HG03460 (cell line): Measurements from ENCODE around the gene HCN2.

Experiments used
- ATAC-seq: cut with Tn5 transposase; IDR thresholded peaks from one replicate; pipeline ENCODE4 v1.9.1; 2021; ENCODE audit not compliant: unreplicated experiment

HCN2 gene

GRCh38 chr19:570937-571565 lies 18.6 kb upstream of the HCN2 start:
- ATAC-seq = no peak

- ATAC-seq = no peak
Measured at GRCh38 chr19:571566-571974, 18.1 kb upstream of the HCN2 start.

GRCh38 chr19:572140-572742 lies 17.4 kb upstream of the HCN2 start, which contains the start of gene BSG:
Gene BSG (plus strand): TSS chr19:572596. CDS start chr19:572635, 39 bp downstream.
- peak; percentile 68 for ATAC-seq

- ATAC-seq = peak; percentile 25
Measured at GRCh38 chr19:572743-573518, 16.8 kb upstream of the HCN2 start.

GRCh38 chr19:573519-573825 lies 16.2 kb upstream of the HCN2 start:
- ATAC-seq = no peak

GRCh38 chr19:574658-575526 lies 14.8 kb upstream of the HCN2 start:
- no peak for ATAC-seq

- no peak for ATAC-seq
Measured at GRCh38 chr19:575527-576506, 13.9 kb upstream of the HCN2 start.

- no peak for ATAC-seq
Measured at GRCh38 chr19:576768-577438, 12.8 kb upstream of the HCN2 start.

- no peak for ATAC-seq
Measured at GRCh38 chr19:577439-578392, 12.0 kb upstream of the HCN2 start.

- ATAC-seq = no peak
Measured at GRCh38 chr19:579111-579841, 10.4 kb upstream of the HCN2 start.

GRCh38 chr19:579842-580155 lies 9.9 kb upstream of the HCN2 start:
- no peak for ATAC-seq

DNA sequence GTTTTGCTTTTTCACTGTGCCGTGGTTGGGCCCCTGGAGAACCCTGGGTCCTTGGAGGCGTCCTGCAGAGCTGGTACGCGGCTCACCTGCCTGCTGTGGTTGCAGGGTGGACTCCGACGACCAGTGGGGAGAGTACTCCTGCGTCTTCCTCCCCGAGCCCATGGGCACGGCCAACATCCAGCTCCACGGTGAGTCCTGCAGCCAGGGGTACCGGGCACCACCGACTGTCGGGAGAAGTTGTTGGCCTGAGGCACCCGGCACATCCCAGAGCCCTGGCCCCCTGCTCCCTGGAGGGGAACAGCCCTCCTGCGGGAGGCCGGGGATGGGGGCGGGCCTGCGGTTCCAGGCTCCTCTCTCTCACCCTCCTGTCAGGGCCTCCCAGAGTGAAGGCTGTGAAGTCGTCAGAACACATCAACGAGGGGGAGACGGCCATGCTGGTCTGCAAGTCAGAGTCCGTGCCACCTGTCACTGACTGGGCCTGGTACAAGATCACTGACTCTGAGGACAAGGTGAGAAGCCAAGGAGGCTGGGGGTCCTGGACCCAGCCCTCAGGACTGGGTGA lies 9.3 kb upstream of the HCN2 start:
- no peak for ATAC-seq

DNA sequence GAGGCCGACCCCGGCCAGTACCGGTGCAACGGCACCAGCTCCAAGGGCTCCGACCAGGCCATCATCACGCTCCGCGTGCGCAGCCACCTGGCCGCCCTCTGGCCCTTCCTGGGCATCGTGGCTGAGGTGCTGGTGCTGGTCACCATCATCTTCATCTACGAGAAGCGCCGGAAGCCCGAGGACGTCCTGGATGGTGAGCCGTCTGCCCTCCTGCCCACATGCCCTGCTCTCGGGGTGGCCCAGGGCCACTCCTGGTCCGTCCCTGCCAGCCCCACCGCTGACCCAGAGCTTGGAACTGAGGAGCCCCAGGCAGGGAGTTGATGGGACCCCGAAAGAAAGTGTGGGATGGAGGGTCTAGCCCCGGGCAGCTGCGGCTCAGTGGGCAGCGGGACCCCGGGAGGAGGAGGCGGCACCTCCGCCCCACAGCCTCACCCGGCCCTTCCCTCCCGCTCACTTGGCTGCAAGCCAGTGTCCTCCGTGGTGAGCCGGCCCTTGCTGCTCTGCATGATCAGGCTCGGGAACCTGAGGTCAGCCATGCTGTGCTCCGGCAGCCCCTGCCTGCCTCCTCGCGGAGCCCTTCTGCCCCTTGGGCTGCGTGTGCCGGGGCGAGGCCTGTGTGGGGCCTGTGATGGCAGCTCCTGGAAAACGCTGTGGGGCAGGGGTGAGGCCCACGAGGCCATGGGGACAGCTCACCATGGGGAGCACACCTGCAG lies 8.1 kb upstream of the HCN2 start:
- ATAC-seq = no peak

DNA sequence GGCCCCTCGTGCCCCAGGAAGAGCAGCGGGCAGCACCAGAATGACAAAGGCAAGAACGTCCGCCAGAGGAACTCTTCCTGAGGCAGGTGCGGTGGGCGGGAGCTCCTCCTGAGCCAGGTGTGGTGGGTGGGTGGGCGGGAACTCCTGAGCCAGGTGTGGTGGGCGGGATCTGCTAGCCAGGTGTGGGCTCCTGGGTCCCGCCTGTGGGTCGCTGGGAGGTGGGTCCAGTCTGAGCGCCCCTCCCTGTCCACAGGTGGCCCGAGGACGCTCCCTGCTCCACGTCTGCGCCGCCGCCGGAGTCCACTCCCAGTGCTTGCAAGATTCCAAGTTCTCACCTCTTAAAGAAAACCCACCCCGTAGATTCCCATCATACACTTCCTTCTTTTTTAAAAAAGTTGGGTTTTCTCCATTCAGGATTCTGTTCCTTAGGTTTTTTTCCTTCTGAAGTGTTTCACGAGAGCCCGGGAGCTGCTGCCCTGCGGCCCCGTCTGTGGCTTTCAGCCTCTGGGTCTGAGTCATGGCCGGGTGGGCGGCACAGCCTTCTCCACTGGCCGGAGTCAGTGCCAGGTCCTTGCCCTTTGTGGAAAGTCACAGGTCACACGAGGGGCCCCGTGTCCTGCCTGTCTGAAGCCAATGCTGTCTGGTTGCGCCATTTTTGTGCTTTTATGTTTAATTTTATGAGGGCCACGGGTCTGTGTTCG lies 7.0 kb upstream of the HCN2 start:
- no peak for ATAC-seq

GRCh38 chr19:583198-583967 lies 6.3 kb upstream of the HCN2 start:
- ATAC-seq = no peak

- no peak for ATAC-seq
Measured at GRCh38 chr19:583968-584239, 5.8 kb upstream of the HCN2 start.
